ENCODE measurements around the gene C9orf50. TPM values are rescaled to one million over a fixed set of nuclear protein-coding genes. Genes with fewer than 3 reads are reported as not detected.

Gene C9orf50
- polyA plus RNA-seq, 2 of the 4 experiments (the other 2 are of a cell fraction): 0.05 to 0.10 TPM

DNA sequence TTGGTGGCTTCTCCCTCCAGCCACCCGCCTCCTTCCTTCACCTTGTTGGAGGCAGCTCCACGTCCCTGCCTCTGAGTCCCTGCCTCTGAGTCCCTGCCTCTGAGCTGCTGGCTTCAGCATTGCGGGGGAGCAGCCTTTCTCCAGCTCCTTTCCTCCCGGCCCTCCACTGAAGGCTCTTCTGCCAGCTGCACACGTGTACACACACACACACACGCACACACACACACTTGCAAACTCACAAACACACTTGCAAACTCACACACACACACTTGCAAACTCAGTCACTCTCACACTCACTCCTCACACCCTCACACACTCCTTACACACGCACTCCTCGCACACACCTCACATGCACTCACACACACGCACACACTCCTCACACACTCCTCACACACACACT, 45.1 kb downstream of the C9orf50 start (continued):
- no peak for TF ChIP-seq RAD21 (conservative IDR thresholded peaks at IDR 0.05 in 1 of 2, IDR thresholded peaks at IDR 0.05 in 1 of 2)

DNA sequence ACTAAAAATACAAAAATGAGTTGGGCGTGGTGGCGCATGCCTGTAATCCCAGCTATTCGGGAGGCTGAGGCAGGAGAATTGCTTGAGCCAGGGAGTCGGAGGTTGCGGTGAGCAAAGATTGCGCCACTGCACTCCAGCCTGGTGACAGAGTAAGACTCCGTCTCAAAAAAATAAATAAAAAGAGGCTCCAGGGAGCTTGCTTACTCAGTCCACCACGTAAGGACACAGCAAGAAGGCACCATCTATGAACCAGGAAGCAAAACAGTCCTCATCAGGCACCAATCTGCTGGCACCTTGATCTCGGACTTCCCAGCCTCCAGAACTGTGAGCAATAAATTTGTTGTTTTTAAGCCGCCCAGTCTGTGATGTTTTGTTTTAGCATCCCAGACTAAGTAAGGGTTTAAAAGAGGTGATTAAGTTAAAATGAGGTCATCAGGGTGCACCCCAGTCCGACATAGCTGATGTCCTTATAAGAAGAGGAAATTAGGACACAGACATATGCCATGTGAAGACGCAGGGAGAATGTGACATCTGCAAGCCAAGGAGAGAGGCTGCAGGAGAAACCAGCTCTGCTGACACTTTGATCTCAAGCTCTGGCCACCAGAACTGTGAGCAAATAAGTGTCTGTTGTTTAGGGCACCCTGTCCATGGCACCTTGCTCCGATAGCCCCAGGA, 45.9 kb downstream of the C9orf50 start:
- peaks cover 18% of the 10 kb centered on the region; the same call in 2 of the 3 replicates for H3K9me3 ChIP-seq
- ChIA-PET POLR2A (interaction anchor here (0.6 to 1.6 kb wide), 3 partner anchors 78 to 397 kb away, joined by 3 to 8 read pairs (median 6); partner anchors contain the start of gene IER5L), CTCF (interaction anchor here (0.6 to 3.5 kb wide), 8 partner anchors 9 to 435 kb away, joined by 3 to 18 read pairs (median 4); no protein-coding TSS in a partner anchor)
- peaks cover 41% of the 10 kb centered on the region for H3K4me1 ChIP-seq
- peak overlapping the region; percentile 64 for H3K4me2 ChIP-seq
- DNase-seq (ENCODE audit: low read depth in 1 of 2, low spot score in 1 of 2): peak in 1 of 2 experiments; percentile 73
- FAIRE-seq: no peak
- H3K27ac ChIP-seq: peak overlapping the region; percentile 79 to 99
- no peak overlapping the region for H3K4me3 ChIP-seq
- TF ChIP-seq FOSL2 (IDR thresholded peaks at IDR 0.05) (no peak), FOSL2 (CRISPR knock-in tag; IDR thresholded peaks at IDR 0.05) (0 out of 2 replicates have a peak, but pooled peaks have one; percentile 12), HEYL (CRISPR knock-in tag; IDR thresholded peaks at IDR 0.05) (no peak), CBX8 (IDR thresholded peaks at IDR 0.05) (no peak), CEBPB (IDR thresholded peaks at IDR 0.05) (peak; percentile 71 to 84; a peak in 3 of 4 replicates), RARB (CRISPR knock-in tag; IDR thresholded peaks at IDR 0.05) (no peak)
- WGBS (ENCODE audit: missing lambda C conversion rate): 63% methylated on average over 13 of the region's 13 CpGs
- ATAC-seq: peak in 1 of 2 experiments; percentile 9; a peak in 3 of 6 replicates

DNA sequence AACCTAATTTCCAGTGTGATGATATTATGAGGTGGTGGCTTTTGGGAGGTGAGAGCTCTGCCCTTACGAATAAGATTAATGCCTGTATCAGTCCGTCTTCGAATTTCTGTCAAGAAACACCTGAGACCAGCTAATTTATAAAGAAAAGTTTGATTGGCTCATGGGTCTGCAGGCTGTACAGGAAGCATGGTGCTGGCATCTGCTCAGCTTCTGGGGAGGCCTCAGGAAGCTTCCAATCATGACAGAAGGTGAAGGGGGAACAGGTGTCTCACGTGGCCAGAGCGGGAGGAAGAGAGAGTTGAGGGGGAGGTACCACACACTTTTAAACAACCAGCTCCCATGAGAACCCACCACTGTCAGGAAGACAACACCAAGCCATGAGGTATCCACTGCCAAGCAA, 46.9 kb downstream of the C9orf50 start:
- ChIA-PET POLR2A (interaction anchor here (1.6 kb wide), 1 partner anchor 77 kb away, joined by 6 read pairs; no protein-coding TSS in a partner anchor), CTCF (interaction anchor here (1.3 to 3.5 kb wide), 5 partner anchors 10 to 434 kb away, joined by 4 to 18 read pairs (median 5); no protein-coding TSS in a partner anchor)
- Histone ChIP-seq H3K27ac (peak overlapping the region; percentile 79 to 99; a peak in 5 of 6 replicates), H3K9me3 (peaks cover 18% of the 10 kb centered on the region; the same call in 2 of the 3 replicates), H3K4me1 (peaks cover 52% of the 10 kb centered on the region), H3K4me2 (no peak overlapping the region), H3K4me3 (no peak overlapping the region)
- 98% methylated on average over 5 of the region's 5 CpGs for WGBS (ENCODE audit: missing lambda C conversion rate)
- TF ChIP-seq HDAC2 (IDR thresholded peaks at IDR 0.05) (no peak), HOXA7 (CRISPR knock-in tag; IDR thresholded peaks at IDR 0.05) (no peak), CBX8 (IDR thresholded peaks at IDR 0.05) (no peak), JUN (IDR thresholded peaks at IDR 0.05) (no peak), MAFK (IDR thresholded peaks at IDR 0.05; ENCODE audit: partially characterized antibody) (no peak)
- TF ChIP-seq, protein P1, sequence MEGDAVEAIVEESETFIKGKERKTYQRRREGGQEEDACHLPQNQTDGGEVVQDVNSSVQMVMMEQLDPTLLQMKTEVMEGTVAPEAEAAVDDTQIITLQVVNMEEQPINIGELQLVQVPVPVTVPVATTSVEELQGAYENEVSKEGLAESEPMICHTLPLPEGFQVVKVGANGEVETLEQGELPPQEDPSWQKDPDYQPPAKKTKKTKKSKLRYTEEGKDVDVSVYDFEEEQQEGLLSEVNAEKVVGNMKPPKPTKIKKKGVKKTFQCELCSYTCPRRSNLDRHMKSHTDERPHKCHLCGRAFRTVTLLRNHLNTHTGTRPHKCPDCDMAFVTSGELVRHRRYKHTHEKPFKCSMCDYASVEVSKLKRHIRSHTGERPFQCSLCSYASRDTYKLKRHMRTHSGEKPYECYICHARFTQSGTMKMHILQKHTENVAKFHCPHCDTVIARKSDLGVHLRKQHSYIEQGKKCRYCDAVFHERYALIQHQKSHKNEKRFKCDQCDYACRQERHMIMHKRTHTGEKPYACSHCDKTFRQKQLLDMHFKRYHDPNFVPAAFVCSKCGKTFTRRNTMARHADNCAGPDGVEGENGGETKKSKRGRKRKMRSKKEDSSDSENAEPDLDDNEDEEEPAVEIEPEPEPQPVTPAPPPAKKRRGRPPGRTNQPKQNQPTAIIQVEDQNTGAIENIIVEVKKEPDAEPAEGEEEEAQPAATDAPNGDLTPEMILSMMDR (IDR thresholded peaks at IDR 0.05): no peak
- FAIRE-seq (no peak), DNase-seq (ENCODE audit: low read depth in 1 of 2, low spot score in 1 of 2) (no peak), ATAC-seq (no peak)

DNA sequence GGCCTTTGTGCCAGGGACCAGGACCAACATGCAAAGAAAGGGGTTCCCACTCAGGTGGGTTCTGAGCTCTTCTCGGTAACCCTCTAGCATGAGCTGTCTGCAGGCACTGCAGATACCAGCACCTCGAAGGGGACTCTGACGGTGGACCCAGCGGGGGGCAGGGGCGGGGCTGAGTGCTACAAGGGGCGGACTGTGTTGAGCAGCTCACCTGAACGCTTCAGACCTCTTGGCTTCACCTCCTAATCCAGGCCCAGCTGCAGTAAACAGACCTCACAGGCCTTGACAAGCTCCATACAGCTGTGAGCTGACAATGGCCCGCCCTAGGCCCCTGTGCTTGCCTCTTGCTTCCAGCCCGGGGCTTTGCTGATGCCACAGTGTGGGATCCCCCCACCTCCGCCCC, 48.4 kb downstream of the C9orf50 start:
- FAIRE-seq: no peak
- peaks cover 54% of the 10 kb centered on the region for H3K4me1 ChIP-seq
- 82% methylated on average over 8 of the region's 10 CpGs for WGBS (ENCODE audit: missing lambda C conversion rate)
- no peak overlapping the region for H3K4me2 ChIP-seq
- CTCF ChIA-PET: interaction anchor here (0.6 to 3.5 kb wide), 12 partner anchors 10 to 440 kb away, joined by 3 to 21 read pairs (median 4); no protein-coding TSS in a partner anchor
- POLR2A ChIA-PET: interaction anchor here (2.7 to 4.9 kb wide), 2 partner anchors 25 to 76 kb away, joined by 21 to 44 read pairs; no protein-coding TSS in a partner anchor
- ATAC-seq: no peak
- no peak overlapping the region for H3K4me3 ChIP-seq
- H3K9me3 ChIP-seq: peaks cover 18% of the 10 kb centered on the region; the same call in 2 of the 3 replicates
- peak in 1 of 2 experiments; percentile 39 for DNase-seq (ENCODE audit: low read depth in 1 of 2, low spot score in 1 of 2)
- H3K27ac ChIP-seq: peak overlapping the region; percentile 99 to 100
- TF ChIP-seq, protein P2, sequence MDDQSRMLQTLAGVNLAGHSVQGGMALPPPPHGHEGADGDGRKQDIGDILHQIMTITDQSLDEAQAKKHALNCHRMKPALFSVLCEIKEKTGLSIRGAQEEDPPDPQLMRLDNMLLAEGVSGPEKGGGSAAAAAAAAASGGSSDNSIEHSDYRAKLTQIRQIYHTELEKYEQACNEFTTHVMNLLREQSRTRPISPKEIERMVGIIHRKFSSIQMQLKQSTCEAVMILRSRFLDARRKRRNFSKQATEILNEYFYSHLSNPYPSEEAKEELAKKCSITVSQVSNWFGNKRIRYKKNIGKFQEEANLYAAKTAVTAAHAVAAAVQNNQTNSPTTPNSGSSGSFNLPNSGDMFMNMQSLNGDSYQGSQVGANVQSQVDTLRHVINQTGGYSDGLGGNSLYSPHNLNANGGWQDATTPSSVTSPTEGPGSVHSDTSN (IDR thresholded peaks at IDR 0.05): no peak
- TF ChIP-seq PHF8 (IDR thresholded peaks at IDR 0.05; ENCODE audit: borderline replicate concordance, low read depth) (no peak), CBX2 (IDR thresholded peaks at IDR 0.05; ENCODE audit: borderline replicate concordance, low read depth) (no peak), RNF2 (IDR thresholded peaks at IDR 0.05; ENCODE audit: borderline replicate concordance, low read depth) (no peak), SREBF2 (IDR thresholded peaks at IDR 0.05) (no peak), RCOR1 (IDR thresholded peaks at IDR 0.05; ENCODE audit: low read depth, low read length) (no peak), KDM1A (IDR thresholded peaks at IDR 0.05; ENCODE audit: low read depth) (no peak), NR3C1 (IDR thresholded peaks at IDR 0.05) (no peak), BHLHE40 (IDR thresholded peaks at IDR 0.05; ENCODE audit: low read depth, low read length) (no peak), JUNB (IDR thresholded peaks at IDR 0.05) (no peak)
- TF ChIP-seq, protein P3, sequence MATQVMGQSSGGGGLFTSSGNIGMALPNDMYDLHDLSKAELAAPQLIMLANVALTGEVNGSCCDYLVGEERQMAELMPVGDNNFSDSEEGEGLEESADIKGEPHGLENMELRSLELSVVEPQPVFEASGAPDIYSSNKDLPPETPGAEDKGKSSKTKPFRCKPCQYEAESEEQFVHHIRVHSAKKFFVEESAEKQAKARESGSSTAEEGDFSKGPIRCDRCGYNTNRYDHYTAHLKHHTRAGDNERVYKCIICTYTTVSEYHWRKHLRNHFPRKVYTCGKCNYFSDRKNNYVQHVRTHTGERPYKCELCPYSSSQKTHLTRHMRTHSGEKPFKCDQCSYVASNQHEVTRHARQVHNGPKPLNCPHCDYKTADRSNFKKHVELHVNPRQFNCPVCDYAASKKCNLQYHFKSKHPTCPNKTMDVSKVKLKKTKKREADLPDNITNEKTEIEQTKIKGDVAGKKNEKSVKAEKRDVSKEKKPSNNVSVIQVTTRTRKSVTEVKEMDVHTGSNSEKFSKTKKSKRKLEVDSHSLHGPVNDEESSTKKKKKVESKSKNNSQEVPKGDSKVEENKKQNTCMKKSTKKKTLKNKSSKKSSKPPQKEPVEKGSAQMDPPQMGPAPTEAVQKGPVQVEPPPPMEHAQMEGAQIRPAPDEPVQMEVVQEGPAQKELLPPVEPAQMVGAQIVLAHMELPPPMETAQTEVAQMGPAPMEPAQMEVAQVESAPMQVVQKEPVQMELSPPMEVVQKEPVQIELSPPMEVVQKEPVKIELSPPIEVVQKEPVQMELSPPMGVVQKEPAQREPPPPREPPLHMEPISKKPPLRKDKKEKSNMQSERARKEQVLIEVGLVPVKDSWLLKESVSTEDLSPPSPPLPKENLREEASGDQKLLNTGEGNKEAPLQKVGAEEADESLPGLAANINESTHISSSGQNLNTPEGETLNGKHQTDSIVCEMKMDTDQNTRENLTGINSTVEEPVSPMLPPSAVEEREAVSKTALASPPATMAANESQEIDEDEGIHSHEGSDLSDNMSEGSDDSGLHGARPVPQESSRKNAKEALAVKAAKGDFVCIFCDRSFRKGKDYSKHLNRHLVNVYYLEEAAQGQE (IDR thresholded peaks at IDR 0.05): no peak
- TF ChIP-seq, protein P4, sequence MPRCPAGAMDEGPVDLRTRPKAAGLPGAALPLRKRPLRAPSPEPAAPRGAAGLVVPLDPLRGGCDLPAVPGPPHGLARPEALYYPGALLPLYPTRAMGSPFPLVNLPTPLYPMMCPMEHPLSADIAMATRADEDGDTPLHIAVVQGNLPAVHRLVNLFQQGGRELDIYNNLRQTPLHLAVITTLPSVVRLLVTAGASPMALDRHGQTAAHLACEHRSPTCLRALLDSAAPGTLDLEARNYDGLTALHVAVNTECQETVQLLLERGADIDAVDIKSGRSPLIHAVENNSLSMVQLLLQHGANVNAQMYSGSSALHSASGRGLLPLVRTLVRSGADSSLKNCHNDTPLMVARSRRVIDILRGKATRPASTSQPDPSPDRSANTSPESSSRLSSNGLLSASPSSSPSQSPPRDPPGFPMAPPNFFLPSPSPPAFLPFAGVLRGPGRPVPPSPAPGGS (IDR thresholded peaks at IDR 0.05): no peak

All from A549 (cell line).